HepG2 (cell line): ENCODE measurements around the gene HCFC1R1. TPM values are rescaled to one million over a fixed set of nuclear protein-coding genes. Genes with fewer than 3 reads are reported as not detected.

ENCODE experiments used
- ARNT ChIP-seq: fragments of 450-650 bp; IDR thresholded peaks from 2 replicates; pipeline ENCODE4 v1.6.1; 2017
- DNMT1 ChIP-seq: sonication (generic); formaldehyde crosslinking; IDR thresholded peaks from 2 replicates; pipeline ENCODE4 v1.5.1; 2020; ENCODE audit warnings: mild to moderate bottlenecking, missing genetic modification reagents
- ETV5 ChIP-seq: IDR thresholded peaks from 2 replicates; pipeline ENCODE4 v1.6.1; 2018; ENCODE audit warnings: missing biosample characterization, missing genetic modification reagents, inconsistent platforms, borderline replicate concordance
- KDM1A ChIP-seq: IDR thresholded peaks from 2 replicates; pipeline ENCODE4 v1.6.1; 2016; ENCODE audit warnings: missing compliant biosample characterization
- MIER3 ChIP-seq: IDR thresholded peaks from 2 replicates; pipeline ENCODE4 v1.6.1; 2016; ENCODE audit warnings: missing compliant biosample characterization, borderline replicate concordance
- NFIC ChIP-seq: IDR thresholded peaks from 2 replicates; pipeline ENCODE4 v1.6.1; 2012; ENCODE audit warnings: mild to moderate bottlenecking, low read length, inconsistent platforms
- NR2F1 ChIP-seq, 2 experiments: fragments of 450-650 bp in 1 of 2; formaldehyde crosslinking in 1 of 2; IDR thresholded peaks; 2 replicates each; pipeline versions ENCODE4 v1.5.0 to v1.6.1; 2016 to 2020; ENCODE audit warnings: mild to moderate bottlenecking in 1 of 2, missing compliant biosample characterization in 1 of 2, missing genetic modification reagents in 1 of 2, moderate library complexity in 1 of 2
- NR2F6 ChIP-seq, 2 experiments: IDR thresholded peaks; 2 replicates each; pipeline ENCODE4 v1.6.1; 2016; ENCODE audit warnings: antibody characterized with exemption in 1 of 2, mild to moderate bottlenecking in 1 of 2
- POLR2AphosphoS5 ChIP-seq: IDR thresholded peaks from 2 replicates; pipeline ENCODE4 v1.6.1; 2012; ENCODE audit warnings: low read depth, low read length
- SOX6 ChIP-seq, 2 experiments: fragments of 450-650 bp in 1 of 2; sonication (generic) in 1 of 2; formaldehyde crosslinking in 1 of 2; IDR thresholded peaks; 2 replicates each; pipeline versions ENCODE4 v1.4.0 to v1.6.1; 2017 to 2020; ENCODE audit warnings: antibody characterized with exemption in 1 of 2, mild to moderate bottlenecking in 1 of 2, missing genetic modification reagents in 1 of 2
- STAG1 ChIP-seq: sonication (generic); formaldehyde crosslinking; IDR thresholded peaks from 2 replicates; pipeline ENCODE4 v1.4.0; 2020; ENCODE audit warnings: missing genetic modification reagents
- U2AF2 ChIP-seq: fragments of 200-400 bp; formaldehyde crosslinking; IDR thresholded peaks from 2 replicates; pipeline ENCODE4 v1.6.1; 2017; ENCODE audit warnings: low read depth, mild to moderate bottlenecking, low read length
- ZFP62 ChIP-seq: sonication (generic); formaldehyde crosslinking; IDR thresholded peaks from 2 replicates; pipeline ENCODE4 v1.4.0; 2020; ENCODE audit warnings: missing genetic modification reagents
- polyA plus RNA-seq, 8 experiments: library from polyadenylated mRNA; depleted of rRNA in 3 of 8; stranded (reverse) in 7 of 8; unstranded in 1 of 8; fragments of >200 nt; fragmentation: Illumina TruSeq in 4 of 8; extraction: Trizol in 4 of 8; gene quantifications; 2 replicates each; pipeline versions ENCODE4 v1.2.1 to v1.2.3, GENCODE V29; 2011 to 2016; ENCODE audit warnings: low read depth in 4 of 8, missing spikeins in 1 of 8, mixed read lengths in 1 of 8; ENCODE audit not compliant: insufficient read depth in 1 of 8
- total RNA-seq, 5 experiments: library from RNA; depleted of rRNA; stranded (reverse); fragments of >200 nt; fragmentation: Illumina TruSeq; extraction: Trizol; gene quantifications; 2 replicates each; pipeline ENCODE4 v1.2.3, GENCODE V29; 2016; ENCODE audit warnings: low read depth in 1 of 5
- TF ChIP-seq, protein P1 (sequence below): sonication (generic); formaldehyde crosslinking; IDR thresholded peaks from 2 replicates; pipeline ENCODE4 v1.5.0; 2020; ENCODE audit warnings: mild to moderate bottlenecking, missing genetic modification reagents
- TF ChIP-seq, protein P2 (sequence below): sonication (generic); formaldehyde crosslinking; IDR thresholded peaks from 2 replicates; pipeline ENCODE4 v1.8.0; 2022; ENCODE audit warnings: mild to moderate bottlenecking, missing genetic modification reagents

Gene HCFC1R1
- total and polyA plus RNA-seq, 2 of the 13 experiments (the other 11 are each of a cell fraction or from before 2014, with no cell fraction given), result 13.8 to 16.1 TPM

DNA sequence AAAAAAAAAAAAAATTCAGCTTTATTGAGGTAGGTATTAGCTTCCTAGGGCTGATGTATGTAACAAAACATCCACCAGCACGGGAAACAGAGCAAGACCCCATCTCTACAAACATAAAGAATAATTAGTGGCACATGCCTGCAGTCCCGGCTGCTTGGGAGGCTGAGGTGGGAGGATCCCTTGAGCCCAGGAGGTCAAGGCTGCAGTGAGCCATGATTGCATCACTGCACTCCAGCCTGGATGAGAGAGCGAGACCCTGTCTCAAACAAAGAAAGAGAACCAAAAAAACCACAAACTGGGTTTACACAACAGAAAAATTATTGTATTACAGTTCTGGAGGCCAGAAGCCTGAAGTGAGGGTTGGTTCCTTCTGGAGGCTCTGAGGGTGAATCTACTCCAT, 18.6 kb upstream of the HCFC1R1 start (continued):
- TF ChIP-seq, protein P1, sequence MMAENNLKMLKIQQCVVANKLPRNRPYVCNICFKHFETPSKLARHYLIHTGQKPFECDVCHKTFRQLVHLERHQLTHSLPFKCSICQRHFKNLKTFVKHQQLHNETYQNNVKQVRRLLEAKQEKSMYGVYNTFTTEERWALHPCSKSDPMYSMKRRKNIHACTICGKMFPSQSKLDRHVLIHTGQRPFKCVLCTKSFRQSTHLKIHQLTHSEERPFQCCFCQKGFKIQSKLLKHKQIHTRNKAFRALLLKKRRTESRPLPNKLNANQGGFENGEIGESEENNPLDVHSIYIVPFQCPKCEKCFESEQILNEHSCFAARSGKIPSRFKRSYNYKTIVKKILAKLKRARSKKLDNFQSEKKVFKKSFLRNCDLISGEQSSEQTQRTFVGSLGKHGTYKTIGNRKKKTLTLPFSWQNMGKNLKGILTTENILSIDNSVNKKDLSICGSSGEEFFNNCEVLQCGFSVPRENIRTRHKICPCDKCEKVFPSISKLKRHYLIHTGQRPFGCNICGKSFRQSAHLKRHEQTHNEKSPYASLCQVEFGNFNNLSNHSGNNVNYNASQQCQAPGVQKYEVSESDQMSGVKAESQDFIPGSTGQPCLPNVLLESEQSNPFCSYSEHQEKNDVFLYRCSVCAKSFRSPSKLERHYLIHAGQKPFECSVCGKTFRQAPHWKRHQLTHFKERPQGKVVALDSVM (CRISPR knock-in tag), result peak; percentile 98
- TF ChIP-seq NR2F1 (CRISPR knock-in tag; IDR thresholded peaks at IDR 0.05) (0 out of 4 replicates have a peak, but pooled peaks of 1 of the 2 experiments have one; percentile 13), U2AF2 (no peak), POLR2AphosphoS5 (no peak), DNMT1 (CRISPR knock-in tag) (no peak), ETV5 (CRISPR knock-in tag) (no peak), ARNT (no peak), KDM1A (0 out of 2 replicates have a peak, but pooled peaks have one; percentile 41), STAG1 (CRISPR knock-in tag) (no peak), SOX6 (IDR thresholded peaks at IDR 0.05) (no peak), SOX6 (CRISPR knock-in tag; IDR thresholded peaks at IDR 0.05) (peak; percentile 33; the same call in 1 of the 2 replicates), ZFP62 (CRISPR knock-in tag) (no peak), NR2F6 (IDR thresholded peaks at IDR 0.05) (no peak), NR2F6 (CRISPR knock-in tag; IDR thresholded peaks at IDR 0.05) (0 out of 2 replicates have a peak, but pooled peaks have one; percentile 36), NFIC (no peak), MIER3 (no peak)
- TF ChIP-seq, protein P2, sequence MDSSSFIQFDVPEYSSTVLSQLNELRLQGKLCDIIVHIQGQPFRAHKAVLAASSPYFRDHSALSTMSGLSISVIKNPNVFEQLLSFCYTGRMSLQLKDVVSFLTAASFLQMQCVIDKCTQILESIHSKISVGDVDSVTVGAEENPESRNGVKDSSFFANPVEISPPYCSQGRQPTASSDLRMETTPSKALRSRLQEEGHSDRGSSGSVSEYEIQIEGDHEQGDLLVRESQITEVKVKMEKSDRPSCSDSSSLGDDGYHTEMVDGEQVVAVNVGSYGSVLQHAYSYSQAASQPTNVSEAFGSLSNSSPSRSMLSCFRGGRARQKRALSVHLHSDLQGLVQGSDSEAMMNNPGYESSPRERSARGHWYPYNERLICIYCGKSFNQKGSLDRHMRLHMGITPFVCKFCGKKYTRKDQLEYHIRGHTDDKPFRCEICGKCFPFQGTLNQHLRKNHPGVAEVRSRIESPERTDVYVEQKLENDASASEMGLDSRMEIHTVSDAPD (CRISPR knock-in tag), result no peak
- TF ChIP-seq, all 625 proteins: peak for 12
